Esophagus (tissue), 2 donors: ENCODE measurements around the gene SPEM2. TPM values are rescaled to one million over a fixed set of nuclear protein-coding genes. Genes with fewer than 3 reads are reported as not detected.

Experiments used
- H3K27ac ChIP-seq, 2 donors: one replicate each; pipeline ENCODE4 v1.5.1; 2013; ENCODE audit warnings: low read depth in 2 of 2, mild to moderate bottlenecking in 2 of 2, inconsistent platforms in 1 of 2, low read length in 1 of 2, moderate library complexity in 1 of 2
- H3K27me3 ChIP-seq, 2 donors: one replicate each; pipeline ENCODE4 v1.6.1; 2013; ENCODE audit warnings: low read length in 2 of 2, control low read depth in 1 of 2, mild to moderate bottlenecking in 1 of 2; ENCODE audit not compliant: insufficient read depth in 2 of 2, control insufficient read depth in 1 of 2
- H3K36me3 ChIP-seq, 2 donors: one replicate each; pipeline ENCODE4 v1.6.1; 2013; ENCODE audit warnings: low read length in 1 of 2; ENCODE audit not compliant: control insufficient read depth in 2 of 2, insufficient read depth in 2 of 2
- H3K4me1 ChIP-seq, 2 donors: one replicate each; pipeline ENCODE4 v1.6.1; 2013; ENCODE audit warnings: low read length in 1 of 2; ENCODE audit not compliant: control insufficient read depth in 2 of 2, insufficient read depth in 2 of 2
- H3K4me3 ChIP-seq, 2 donors: one replicate each; pipeline ENCODE4 v1.5.1; 2013; ENCODE audit warnings: low read length in 2 of 2, mild to moderate bottlenecking in 2 of 2, low read depth in 1 of 2, moderate library complexity in 1 of 2
- H3K9me3 ChIP-seq, 2 donors: one replicate each; pipeline ENCODE4 v1.6.1; 2013; ENCODE audit warnings: mild to moderate bottlenecking in 2 of 2, low read depth in 1 of 2, low read length in 1 of 2, moderate library complexity in 1 of 2; ENCODE audit not compliant: control insufficient read depth in 2 of 2, insufficient read depth in 1 of 2
- WGBS, 2 donors: extraction: QIAGEN DNeasy Blood & Tissue Kit; methylation state at CpG; one replicate each; pipeline ENCODE4 v1.1.7; 2013; 5-methylcytosine and 5-hydroxymethylcytosine counted together
- polyA plus RNA-seq, 2 donors: library from polyadenylated mRNA; stranded (reverse); fragments of 200-250 nt; gene quantifications; one replicate each; pipeline ENCODE4 v1.2.3, GENCODE V29; 2013
- donor health status: healthy with polysubstance abuse.
- donor health status: Bipolar disorder and iron deficiency.

Gene SPEM2
- polyA plus RNA-seq, 2 donors: not detected

- whole genome bisulfite sequencing, 2 donors: 1% methylated on average over 13 of the region's 13 CpGs
- Histone ChIP-seq H3K9me3 (no peaks in the 10 kb centered on the region), H3K36me3 (peaks cover 0 to 2% of the 10 kb centered on the region in 2 donors), H3K27me3 (no peaks in the 10 kb centered on the region), H3K4me1 (peaks cover 2 to 6% of the 10 kb centered on the region in 2 donors), H3K4me3 (peak overlapping the region; percentile 66 to 70), H3K27ac (peak overlapping the region; percentile 79 to 98)
Measured at GRCh38 chr17:7403727-7403976, 21.8 kb upstream of the SPEM2 start.

- Histone ChIP-seq H3K4me3 (peak within 1 kb of the TSS; percentile 66 to 70), H3K27me3 (no peaks in the 10 kb centered on the region)
- 1% methylated on average over 49 of the region's 49 CpGs for WGBS, 2 donors
Measured at GRCh38 chr17:7403977-7404736, 21.3 kb upstream of the SPEM2 start, which contains the start of gene TMEM256. Gene TMEM256, minus strand, starts transcription at chr17:7404097. Its CDS starts 13 bp downstream, at chr17:7404084.

GRCh38 chr17:7404737-7405349, 20.6 kb upstream of the SPEM2 start:
- Histone ChIP-seq H3K27me3 (no peaks in the 10 kb centered on the region), H3K27ac (peak overlapping the region; percentile 80 to 89)

More at GRCh38 chr17:7403977-7404736, 21.3 kb upstream of the SPEM2 start, which contains the start of gene TMEM256:
- no peaks in the 10 kb centered on the region for H3K9me3 ChIP-seq
- peak within 1 kb of the TSS; percentile 80 to 98 for H3K27ac ChIP-seq
- H3K36me3 ChIP-seq: peaks cover 0 to 4% of the 10 kb centered on the region in 2 donors
- peaks cover 2 to 6% of the 10 kb centered on the region in 2 donors for H3K4me1 ChIP-seq

GRCh38 chr17:7405350-7406234, 19.8 kb upstream of the SPEM2 start:
- Histone ChIP-seq H3K9me3 (no peaks in the 10 kb centered on the region), H3K27me3 (no peaks in the 10 kb centered on the region), H3K4me1 (peaks cover 2 to 6% of the 10 kb centered on the region in 2 donors), H3K27ac (peak overlapping the region; percentile 80 to 89), H3K36me3 (peaks cover 0 to 7% of the 10 kb centered on the region in 2 donors), H3K4me3 (peak overlapping the region; percentile 66 to 70)
- 10 to 12% methylated on average over 30 to 38 of the region's 38 CpGs for WGBS, 2 donors

More at GRCh38 chr17:7404737-7405349, 20.6 kb upstream of the SPEM2 start:
- H3K9me3 ChIP-seq: no peaks in the 10 kb centered on the region
- H3K4me3 ChIP-seq: peak overlapping the region; percentile 66 to 70
- H3K36me3 ChIP-seq: peaks cover 0 to 7% of the 10 kb centered on the region in 2 donors
- H3K4me1 ChIP-seq: peaks cover 2 to 6% of the 10 kb centered on the region in 2 donors
- WGBS, 2 donors: 1 to 2% methylated on average over 39 to 65 of the region's 65 CpGs

GRCh38 chr17:7406235-7406825, 19.1 kb upstream of the SPEM2 start:
- no peak overlapping the region for H3K27ac ChIP-seq
- peaks cover 2 to 6% of the 10 kb centered on the region in 2 donors for H3K4me1 ChIP-seq
- no peaks in the 10 kb centered on the region for H3K27me3 ChIP-seq
- 56 to 58% methylated on average over 12 of the region's 12 CpGs for WGBS, 2 donors
- H3K4me3 ChIP-seq: no peak overlapping the region
- H3K9me3 ChIP-seq: no peaks in the 10 kb centered on the region
- peaks cover 0 to 7% of the 10 kb centered on the region in 2 donors for H3K36me3 ChIP-seq

- WGBS, 2 donors: 86 to 89% methylated on average over 13 of the region's 13 CpGs
- Histone ChIP-seq H3K4me1 (peaks cover 2 to 6% of the 10 kb centered on the region in 2 donors), H3K27me3 (no peaks in the 10 kb centered on the region), H3K4me3 (no peak overlapping the region), H3K9me3 (no peaks in the 10 kb centered on the region), H3K36me3 (peaks cover 0 to 7% of the 10 kb centered on the region in 2 donors), H3K27ac (no peak overlapping the region)
Measured at GRCh38 chr17:7407082-7407481, 18.3 kb upstream of the SPEM2 start.

- H3K27me3 ChIP-seq: no peaks in the 10 kb centered on the region
- no peaks in the 10 kb centered on the region for H3K9me3 ChIP-seq
- peaks cover 2 to 6% of the 10 kb centered on the region in 2 donors for H3K4me1 ChIP-seq
- no peak within 1 kb of the TSS for H3K27ac ChIP-seq
- H3K4me3 ChIP-seq: no peak within 1 kb of the TSS
- 52 to 61% methylated on average over 10 to 11 of the region's 12 CpGs for WGBS, 2 donors
- H3K36me3 ChIP-seq: peaks cover 0 to 7% of the 10 kb centered on the region in 2 donors
Measured at GRCh38 chr17:7407485-7408251, 17.7 kb upstream of the SPEM2 start, which contains the start of gene NLGN2. Gene NLGN2, plus strand, starts transcription at chr17:7407845. Its CDS starts 411 bp downstream, at chr17:7408256.

GRCh38 chr17:7408252-7408727, 17.1 kb upstream of the SPEM2 start:
- Histone ChIP-seq H3K4me1 (peaks cover 0 to 2% of the 10 kb centered on the region in 2 donors), H3K27ac (no peak overlapping the region), H3K9me3 (no peaks in the 10 kb centered on the region), H3K4me3 (no peak overlapping the region), H3K27me3 (no peaks in the 10 kb centered on the region), H3K36me3 (peaks cover 0 to 7% of the 10 kb centered on the region in 2 donors)
- 70 to 78% methylated on average over 41 to 58 of the region's 58 CpGs for WGBS, 2 donors
